Measurements from ENCODE around the gene SCARB1.

Gene SCARB1

DNA sequence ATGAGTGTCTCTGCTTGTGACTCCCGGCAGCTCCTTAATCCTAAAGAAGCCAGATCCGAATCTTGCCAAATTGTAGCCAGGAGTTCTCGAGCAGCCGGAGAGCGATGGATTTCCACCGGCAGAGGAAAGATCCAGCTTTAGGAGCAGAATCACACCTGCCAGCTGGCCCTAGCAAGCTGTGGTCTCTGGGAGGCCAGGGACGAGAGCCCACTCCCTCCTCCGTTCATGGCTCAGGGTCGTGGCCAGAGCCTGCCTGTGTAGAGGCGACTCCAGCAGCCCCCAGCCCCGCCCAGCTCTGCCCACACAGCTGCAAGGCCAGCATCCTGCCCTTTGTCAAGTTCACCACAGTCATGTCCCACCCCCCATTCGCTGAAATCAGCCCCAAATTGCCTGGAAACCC, 121.0 kb downstream of the SCARB1 start:
- Histone ChIP-seq H3K4me3 (replicated peaks; ENCODE audit: insufficient read depth, low read length) (no peak overlapping the region), H3K27ac (replicated peaks) (no peak overlapping the region), H3K27me3 (ENCODE audit: insufficient read depth, poor library complexity, severe bottlenecking) (no peaks in the 10 kb centered on the region)
- DNase-seq (ENCODE audit: low read depth in 1 of 2, low spot score in 1 of 2): no peak
- TF ChIP-seq POLR2AphosphoS5 (IDR thresholded peaks at IDR 0.05; ENCODE audit: low read depth): no peak
- TF ChIP-seq SPI1 (IDR thresholded peaks at IDR 0.05; ENCODE audit: borderline replicate concordance, low read depth): no peak
- no peak for TF ChIP-seq GABPA (IDR thresholded peaks at IDR 0.05; ENCODE audit: low read depth)
- TF ChIP-seq, protein P1, sequence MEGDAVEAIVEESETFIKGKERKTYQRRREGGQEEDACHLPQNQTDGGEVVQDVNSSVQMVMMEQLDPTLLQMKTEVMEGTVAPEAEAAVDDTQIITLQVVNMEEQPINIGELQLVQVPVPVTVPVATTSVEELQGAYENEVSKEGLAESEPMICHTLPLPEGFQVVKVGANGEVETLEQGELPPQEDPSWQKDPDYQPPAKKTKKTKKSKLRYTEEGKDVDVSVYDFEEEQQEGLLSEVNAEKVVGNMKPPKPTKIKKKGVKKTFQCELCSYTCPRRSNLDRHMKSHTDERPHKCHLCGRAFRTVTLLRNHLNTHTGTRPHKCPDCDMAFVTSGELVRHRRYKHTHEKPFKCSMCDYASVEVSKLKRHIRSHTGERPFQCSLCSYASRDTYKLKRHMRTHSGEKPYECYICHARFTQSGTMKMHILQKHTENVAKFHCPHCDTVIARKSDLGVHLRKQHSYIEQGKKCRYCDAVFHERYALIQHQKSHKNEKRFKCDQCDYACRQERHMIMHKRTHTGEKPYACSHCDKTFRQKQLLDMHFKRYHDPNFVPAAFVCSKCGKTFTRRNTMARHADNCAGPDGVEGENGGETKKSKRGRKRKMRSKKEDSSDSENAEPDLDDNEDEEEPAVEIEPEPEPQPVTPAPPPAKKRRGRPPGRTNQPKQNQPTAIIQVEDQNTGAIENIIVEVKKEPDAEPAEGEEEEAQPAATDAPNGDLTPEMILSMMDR (IDR thresholded peaks at IDR 0.05; ENCODE audit: insufficient read depth, low read length): no peak
- TF ChIP-seq, protein P2, sequence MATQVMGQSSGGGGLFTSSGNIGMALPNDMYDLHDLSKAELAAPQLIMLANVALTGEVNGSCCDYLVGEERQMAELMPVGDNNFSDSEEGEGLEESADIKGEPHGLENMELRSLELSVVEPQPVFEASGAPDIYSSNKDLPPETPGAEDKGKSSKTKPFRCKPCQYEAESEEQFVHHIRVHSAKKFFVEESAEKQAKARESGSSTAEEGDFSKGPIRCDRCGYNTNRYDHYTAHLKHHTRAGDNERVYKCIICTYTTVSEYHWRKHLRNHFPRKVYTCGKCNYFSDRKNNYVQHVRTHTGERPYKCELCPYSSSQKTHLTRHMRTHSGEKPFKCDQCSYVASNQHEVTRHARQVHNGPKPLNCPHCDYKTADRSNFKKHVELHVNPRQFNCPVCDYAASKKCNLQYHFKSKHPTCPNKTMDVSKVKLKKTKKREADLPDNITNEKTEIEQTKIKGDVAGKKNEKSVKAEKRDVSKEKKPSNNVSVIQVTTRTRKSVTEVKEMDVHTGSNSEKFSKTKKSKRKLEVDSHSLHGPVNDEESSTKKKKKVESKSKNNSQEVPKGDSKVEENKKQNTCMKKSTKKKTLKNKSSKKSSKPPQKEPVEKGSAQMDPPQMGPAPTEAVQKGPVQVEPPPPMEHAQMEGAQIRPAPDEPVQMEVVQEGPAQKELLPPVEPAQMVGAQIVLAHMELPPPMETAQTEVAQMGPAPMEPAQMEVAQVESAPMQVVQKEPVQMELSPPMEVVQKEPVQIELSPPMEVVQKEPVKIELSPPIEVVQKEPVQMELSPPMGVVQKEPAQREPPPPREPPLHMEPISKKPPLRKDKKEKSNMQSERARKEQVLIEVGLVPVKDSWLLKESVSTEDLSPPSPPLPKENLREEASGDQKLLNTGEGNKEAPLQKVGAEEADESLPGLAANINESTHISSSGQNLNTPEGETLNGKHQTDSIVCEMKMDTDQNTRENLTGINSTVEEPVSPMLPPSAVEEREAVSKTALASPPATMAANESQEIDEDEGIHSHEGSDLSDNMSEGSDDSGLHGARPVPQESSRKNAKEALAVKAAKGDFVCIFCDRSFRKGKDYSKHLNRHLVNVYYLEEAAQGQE (IDR thresholded peaks at IDR 0.05; ENCODE audit: insufficient replicate concordance, low read depth): no peak

DNA sequence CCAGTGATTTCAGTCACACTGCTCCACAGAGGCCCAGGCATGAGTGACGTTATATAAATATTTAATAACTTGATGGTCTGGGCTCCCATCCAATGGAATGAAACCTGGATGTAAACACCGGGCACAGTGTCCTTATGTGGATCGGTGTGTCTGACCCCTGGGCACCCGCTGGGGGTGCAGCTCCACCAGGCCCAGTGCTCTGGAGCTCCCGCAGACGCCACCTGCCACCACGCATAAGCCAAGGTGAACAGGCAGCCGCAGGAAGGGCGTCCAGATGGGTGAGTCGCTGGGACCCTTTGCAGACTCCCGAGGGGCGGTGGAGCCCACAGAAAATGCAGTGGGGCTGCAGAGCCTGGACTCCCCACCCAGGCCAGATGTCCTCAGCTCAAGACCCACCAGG, 121.6 kb downstream of the SCARB1 start:
- DNase-seq (ENCODE audit: low read depth in 1 of 2, low spot score in 1 of 2): no peak
- H3K4me3 ChIP-seq (replicated peaks; ENCODE audit: insufficient read depth, low read length): no peak overlapping the region
- H3K27ac ChIP-seq (replicated peaks): no peak overlapping the region
- TF ChIP-seq, protein P1 (IDR thresholded peaks at IDR 0.05; ENCODE audit: insufficient read depth, low read length): no peak
- no peaks in the 10 kb centered on the region for H3K27me3 ChIP-seq (ENCODE audit: insufficient read depth, poor library complexity, severe bottlenecking)

DNA sequence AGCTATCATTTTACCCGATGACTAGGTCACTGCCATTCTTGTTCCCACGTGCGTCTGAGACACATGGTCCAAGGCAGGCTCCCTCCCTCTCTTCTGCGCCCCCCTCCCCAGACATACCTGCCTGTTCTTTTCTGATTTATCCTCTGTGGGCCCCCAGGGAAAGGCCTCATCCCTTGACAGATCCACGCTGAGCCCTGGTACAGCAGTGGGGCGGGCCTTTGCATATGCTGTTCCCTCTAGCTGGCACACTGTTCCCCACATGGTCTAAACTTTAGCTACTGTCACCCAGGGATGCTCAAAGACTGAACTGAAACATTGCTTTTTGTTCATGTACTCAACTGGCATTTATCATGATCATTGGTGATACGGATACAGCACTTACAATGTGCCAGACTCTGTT, 122.5 kb downstream of the SCARB1 start:
- DNase-seq (ENCODE audit: low read depth in 1 of 2, low spot score in 1 of 2): no peak
- Histone ChIP-seq H3K27me3 (ENCODE audit: insufficient read depth, poor library complexity, severe bottlenecking) (no peaks in the 10 kb centered on the region), H3K27ac (replicated peaks) (no peak overlapping the region), H3K4me3 (replicated peaks; ENCODE audit: insufficient read depth, low read length) (no peak overlapping the region)
- TF ChIP-seq, protein P2 (IDR thresholded peaks at IDR 0.05; ENCODE audit: insufficient replicate concordance, low read depth): no peak
- TF ChIP-seq POLR2AphosphoS5 (IDR thresholded peaks at IDR 0.05; ENCODE audit: low read depth) (no peak), GABPA (IDR thresholded peaks at IDR 0.05; ENCODE audit: low read depth) (no peak), SPI1 (IDR thresholded peaks at IDR 0.05; ENCODE audit: borderline replicate concordance, low read depth) (no peak)
- TF ChIP-seq, protein P1 (IDR thresholded peaks at IDR 0.05; ENCODE audit: insufficient read depth, low read length): no peak

DNA sequence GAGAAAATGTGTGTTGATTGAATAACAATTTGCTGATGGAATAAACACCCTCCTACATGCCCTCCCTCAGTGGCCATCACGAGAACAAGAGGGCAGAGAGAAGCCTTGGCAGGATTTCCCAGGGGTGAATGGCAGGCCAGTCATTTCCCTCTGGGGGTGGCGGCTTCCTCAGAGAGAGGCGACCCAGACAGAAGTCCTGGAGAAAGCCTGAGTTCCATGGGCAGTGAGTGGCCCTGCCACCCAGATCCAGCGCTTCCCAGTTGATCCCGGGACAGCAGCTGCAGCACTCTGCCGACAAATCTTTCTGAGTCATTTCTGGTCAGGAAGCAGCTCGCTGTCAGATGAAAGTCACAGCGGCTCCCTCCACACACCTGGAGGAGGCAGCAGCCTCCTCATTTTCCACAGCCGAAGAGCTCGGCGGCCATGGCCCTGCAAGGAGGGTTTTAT, 123.0 kb downstream of the SCARB1 start:
- Histone ChIP-seq H3K4me3 (replicated peaks; ENCODE audit: insufficient read depth, low read length) (no peak overlapping the region), H3K27ac (replicated peaks) (no peak overlapping the region), H3K27me3 (ENCODE audit: insufficient read depth, poor library complexity, severe bottlenecking) (no peaks in the 10 kb centered on the region)
- no peak for DNase-seq (ENCODE audit: low read depth in 1 of 2, low spot score in 1 of 2)
- TF ChIP-seq, protein P2 (IDR thresholded peaks at IDR 0.05; ENCODE audit: insufficient replicate concordance, low read depth): no peak
- TF ChIP-seq, protein P1 (IDR thresholded peaks at IDR 0.05; ENCODE audit: insufficient read depth, low read length): no peak
- TF ChIP-seq GABPA (IDR thresholded peaks at IDR 0.05; ENCODE audit: low read depth) (no peak), POLR2AphosphoS5 (IDR thresholded peaks at IDR 0.05; ENCODE audit: low read depth) (no peak), SPI1 (IDR thresholded peaks at IDR 0.05; ENCODE audit: borderline replicate concordance, low read depth) (no peak)

All from HL-60 (cell line).